ENCODE results near the gene EMCN. TPM values are rescaled to one million over a fixed set of nuclear protein-coding genes. Genes with fewer than 3 reads are reported as not detected.
"Not testable (repeated sequence)": the region's sequence is repeated elsewhere in the genome, so short reads cannot be mapped to it uniquely, and the experiment has no call there.

EMCN gene
- total RNA-seq, 1 donor from 2014 or later, result 8.7 TPM

DNA sequence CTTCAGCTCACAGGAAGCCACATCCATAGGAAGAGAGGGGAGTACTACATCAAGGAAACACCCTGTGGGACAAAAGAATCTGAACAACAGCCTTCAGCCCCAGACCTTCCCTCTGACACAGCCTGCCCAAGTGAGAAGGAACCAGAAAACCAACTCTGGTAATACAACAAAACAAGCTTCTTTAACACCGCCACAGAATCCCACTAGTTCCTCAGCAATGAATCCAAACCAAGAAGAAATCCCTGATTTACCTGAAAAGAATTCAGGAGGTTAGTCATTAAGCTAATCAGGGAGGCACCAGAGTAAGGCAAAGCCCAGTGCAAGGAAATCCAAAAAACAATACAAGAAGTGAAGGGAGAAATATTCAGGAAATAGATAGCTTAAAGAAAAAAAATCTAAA lies 137.4 kb downstream of the EMCN start:
- DNase-seq (ENCODE audit: low spot score), result not testable (repeated sequence)

DNA sequence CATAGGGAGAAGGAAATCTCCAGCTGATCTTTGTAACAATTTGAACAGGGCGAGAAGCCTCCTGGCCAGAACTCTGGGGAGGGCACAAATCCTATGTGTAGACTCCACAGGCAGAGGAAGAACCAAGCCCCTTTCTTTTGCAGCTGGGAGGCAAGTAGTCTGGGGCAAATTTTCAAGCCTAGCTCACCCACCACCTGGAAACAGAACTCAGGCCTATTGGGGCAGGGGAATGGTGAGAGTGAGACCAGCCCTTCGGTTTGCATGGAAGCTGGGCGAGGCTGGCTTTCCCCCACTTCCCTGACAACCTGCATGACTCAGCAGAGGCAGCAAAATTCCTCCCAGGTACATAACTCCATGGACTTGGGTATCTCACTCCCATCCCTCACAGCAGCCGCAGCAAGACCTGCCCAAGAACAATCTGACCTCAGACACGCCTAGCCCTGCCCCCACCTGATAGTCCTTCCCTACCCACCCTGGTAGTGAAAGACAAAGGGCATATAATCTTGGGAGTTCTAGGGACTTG lies 138.2 kb downstream of the EMCN start:
- no peak for DNase-seq (ENCODE audit: low spot score)

DNA sequence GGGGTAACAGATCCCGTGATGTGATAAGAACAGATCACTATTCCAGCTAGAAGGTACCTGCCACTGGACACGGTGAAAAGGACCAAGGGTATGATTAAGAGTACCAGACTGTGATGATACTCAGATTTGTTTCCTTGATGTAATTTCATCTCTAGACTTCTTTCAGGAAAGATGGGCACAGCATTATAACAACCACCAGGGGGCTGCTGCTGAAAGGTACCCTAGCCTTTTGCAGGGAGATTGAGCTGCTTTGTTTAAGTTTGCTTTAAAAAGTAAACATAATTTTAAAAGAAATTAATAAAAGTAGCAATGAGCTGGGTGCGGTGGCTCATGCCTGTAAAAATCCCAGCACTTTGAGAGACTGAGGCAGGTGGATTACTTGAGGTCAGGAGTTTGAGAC lies 145.4 kb downstream of the EMCN start:
- DNase-seq (ENCODE audit: low spot score), result no peak

DNA sequence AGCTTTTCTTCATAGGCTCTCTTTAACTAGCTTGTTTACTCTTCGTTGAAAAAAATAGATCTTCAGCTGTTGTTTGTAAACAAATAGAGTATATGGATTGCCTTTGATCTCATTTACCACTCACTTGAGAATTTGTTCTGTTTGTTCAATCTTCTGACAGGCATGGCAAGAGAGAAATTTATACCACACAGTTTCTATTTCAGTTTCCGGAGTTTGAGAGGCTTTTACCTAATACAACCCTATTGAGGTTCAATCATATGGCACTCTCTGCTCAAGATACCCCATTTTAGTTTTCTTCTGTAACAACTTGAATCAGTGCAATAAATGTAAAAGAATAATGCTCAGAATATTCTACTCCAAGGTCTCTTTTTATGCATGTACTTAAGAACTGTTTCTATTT lies 148.0 kb downstream of the EMCN start:
- no peak for DNase-seq (ENCODE audit: low spot score)

DNA sequence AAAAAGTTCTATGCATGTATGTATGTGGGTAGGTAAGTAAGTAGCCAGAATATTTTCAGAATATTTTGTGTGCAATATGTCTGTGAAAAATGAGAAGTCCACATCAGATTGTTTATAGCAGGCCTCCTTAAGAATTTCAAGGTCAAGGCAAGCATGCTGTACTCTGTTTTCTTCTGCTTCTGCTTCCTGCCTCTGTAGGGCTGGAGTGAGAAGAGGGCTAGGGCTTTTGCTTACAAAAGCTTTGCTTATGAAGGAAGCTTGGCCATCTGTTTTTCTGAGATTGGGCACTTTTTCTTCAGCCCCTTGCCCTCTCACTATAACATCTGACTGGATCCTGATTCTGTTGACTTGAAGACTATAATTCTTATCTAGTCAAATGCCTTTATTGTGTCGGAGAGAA lies 150.4 kb downstream of the EMCN start:
- peak; percentile 1 for DNase-seq (ENCODE audit: low spot score)

DNA sequence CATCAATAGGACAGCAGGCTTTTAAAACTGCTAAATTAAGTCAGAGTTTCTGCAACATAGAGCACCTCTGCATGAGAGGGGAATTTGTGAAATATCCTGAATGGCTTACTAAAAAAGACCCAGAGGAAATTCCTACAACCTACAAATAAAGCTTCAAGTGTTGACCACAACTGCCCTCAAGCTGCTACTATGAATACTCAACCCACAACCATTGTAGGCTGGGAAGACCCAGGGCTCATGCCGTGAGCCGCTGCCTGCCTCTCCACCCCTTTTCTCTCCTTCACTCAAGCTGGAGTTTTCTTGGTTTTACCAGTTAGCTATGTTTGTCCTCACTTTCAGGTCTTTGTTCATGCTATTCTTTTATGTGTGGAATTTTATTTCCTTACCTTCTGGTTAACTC lies 151.6 kb downstream of the EMCN start:
- DNase-seq (ENCODE audit: low spot score), result no peak

DNA sequence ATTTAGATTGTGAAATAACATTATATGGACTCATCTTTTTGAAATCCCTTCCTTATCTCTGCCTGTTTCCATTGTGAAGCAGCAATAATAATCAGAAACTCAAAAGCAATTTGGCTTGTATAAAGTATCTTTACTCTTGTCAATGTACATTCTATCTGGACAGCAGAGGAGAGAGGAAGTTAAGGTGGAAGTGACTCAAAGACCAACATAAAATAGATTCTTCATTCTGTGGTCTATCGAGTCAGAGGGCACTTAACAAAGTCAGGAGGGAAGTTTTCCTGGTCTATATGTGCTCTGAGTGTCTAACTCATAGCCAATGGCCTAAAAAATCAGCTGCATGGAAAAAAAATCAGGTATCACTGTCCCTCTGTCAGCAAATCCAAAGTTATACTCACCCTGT lies 155.5 kb downstream of the EMCN start:
- no peak for DNase-seq (ENCODE audit: low spot score)

DNA sequence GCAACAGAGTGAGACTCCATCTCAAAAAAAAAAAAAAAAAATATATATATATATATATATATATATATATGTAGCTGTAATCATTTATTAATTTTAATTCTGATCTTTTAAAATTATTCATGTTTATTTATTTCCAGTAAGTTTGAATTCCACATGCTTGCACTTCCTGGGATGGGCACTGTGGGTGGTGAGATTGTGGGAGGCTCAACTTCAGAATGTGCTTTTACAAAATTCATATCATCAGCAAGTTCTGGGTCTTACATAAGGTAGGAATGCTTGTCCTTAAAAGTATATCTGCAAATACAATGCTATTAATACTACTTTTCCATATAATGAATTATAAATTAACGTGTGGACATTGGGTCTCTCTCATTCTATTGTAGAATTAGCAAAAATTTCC lies 156.5 kb downstream of the EMCN start:
- no peak for DNase-seq (ENCODE audit: low spot score)

DNA sequence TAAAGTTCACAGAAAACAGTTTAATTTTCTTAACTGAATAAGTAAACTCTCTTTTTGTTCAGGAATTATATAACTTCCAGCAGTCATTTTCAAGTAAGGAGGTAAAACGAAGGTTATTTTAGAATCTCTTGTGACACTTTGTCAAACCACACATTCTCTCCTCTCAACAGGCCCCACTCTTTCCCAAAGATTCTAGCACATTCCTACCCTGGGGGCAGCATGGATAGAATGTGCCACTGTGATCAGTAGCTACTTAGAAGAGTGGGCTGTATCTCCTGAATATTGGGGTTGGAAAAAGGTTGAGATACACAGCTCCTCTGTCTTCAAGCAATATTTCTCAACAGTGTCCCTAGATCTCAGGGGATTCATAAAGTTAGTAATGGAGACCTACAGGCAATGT lies 157.6 kb downstream of the EMCN start:
- DNase-seq (ENCODE audit: low spot score), result no peak

DNA sequence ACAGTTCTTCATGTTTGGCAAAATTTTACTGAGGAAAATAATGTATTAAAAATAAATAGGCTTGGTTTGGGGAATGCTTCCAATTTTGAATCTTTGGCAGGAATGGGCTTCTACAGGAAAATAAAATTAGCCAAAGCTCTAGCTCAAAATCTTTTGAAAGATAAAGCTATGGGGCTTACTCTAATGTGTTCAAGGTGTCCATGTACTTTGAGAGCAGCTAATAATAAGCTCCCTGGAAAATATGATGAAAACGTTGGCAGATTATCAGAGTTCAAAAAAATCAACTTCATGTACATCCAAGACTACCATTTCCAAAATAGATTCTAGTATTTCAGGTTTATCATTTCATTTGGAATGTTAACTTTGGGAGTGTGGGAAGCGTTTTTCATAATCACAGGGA lies 158.4 kb downstream of the EMCN start:
- DNase-seq (ENCODE audit: low spot score), result no peak

DNA sequence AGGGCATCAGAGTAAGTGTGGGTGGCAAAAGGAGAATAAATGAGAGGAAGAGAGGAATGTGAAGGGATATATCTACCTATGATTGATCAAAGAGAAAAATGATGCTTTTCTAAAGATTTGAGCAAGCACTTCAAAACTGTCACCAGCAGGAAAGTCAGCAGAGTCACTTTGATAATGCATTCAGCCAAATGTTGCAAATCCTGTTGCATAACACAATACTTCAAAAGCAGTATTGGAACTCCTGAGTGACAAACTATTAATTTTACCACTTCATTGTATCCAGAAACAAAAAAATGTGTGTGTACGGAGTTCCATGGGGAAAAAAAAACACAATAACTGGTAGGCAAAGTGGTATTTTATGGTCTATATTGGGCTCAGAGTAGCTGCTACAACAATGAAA lies 160.3 kb downstream of the EMCN start:
- no peak for DNase-seq (ENCODE audit: low spot score)

DNA sequence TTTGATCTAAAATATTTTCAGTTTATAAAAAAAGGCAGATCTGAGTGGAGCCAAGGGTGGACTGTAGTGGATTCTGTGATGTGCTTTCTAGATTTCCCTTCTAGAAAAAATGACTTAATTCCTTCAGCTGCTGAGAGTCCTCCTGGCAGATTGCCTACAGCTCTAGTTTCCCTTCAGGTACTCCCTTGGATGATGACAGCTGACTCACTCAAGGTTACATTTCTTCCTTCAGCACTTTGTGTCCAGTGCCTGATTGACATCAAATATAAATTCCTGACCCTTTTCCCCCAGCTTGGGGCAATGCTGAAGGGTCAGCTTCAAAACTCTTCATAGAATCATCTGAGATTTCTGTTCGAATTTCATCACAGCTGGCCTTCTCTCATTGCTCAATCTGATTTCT lies 161.7 kb downstream of the EMCN start:
- DNase-seq (ENCODE audit: low spot score), result no peak

DNA sequence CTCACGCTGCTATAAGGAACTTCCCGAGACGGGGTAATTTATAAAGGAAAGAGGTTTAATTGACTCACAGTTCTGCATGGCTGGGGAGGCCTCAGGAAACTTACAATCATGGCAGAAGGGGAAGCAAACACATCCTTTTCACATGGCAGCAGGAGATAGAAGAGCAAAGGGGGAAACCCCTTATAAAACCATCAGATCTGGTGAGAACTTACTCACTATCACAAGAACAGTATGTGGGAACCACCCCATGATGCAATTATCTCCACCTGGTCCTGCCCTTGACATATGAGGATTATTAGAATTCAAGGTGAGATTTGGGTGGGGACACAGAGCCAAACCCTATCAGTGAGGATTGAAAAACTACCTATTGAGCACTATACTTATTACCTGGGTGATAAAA lies 165.5 kb downstream of the EMCN start:
- DNase-seq (ENCODE audit: low spot score), result not testable (repeated sequence)

DNA sequence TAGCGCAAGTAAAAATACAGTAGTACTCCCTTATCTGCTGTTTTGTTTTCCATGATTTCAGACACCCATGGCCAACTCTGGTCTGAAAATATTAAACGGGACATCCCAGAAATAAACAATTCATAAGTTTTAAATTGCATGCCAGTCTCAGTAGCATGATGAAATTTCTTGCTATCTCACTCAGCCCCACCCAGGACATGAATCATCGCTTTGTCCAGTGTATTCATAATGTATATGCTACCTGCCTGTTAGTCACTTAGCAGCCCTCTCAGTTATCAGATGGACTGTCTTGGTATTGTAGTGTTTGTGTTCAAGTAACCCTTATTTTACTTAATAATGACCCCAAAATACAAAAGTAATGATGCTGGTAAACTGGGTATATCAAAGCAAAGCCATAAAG lies 169.3 kb downstream of the EMCN start:
- peak; percentile 3 for DNase-seq (ENCODE audit: low spot score)

DNA sequence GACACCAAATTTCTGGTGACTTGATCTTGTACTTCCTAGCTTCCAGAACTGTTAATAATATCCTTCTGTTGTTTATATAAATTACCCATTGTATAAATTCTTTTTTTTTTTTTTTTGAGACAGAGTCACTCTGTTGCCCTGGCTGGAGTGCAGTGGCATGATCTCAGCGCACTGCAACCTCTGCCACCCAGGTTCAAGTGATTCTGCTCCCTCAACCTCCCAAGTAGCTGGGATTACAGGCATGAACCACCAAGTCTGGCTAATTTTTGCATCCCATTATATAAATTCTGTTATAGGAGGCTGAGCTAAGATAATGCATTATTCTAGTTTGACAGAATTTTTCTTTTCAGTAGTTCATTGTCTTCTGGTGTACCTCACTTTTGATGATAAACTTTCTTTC lies 170.6 kb downstream of the EMCN start:
- DNase-seq (ENCODE audit: low spot score), result no peak

DNA sequence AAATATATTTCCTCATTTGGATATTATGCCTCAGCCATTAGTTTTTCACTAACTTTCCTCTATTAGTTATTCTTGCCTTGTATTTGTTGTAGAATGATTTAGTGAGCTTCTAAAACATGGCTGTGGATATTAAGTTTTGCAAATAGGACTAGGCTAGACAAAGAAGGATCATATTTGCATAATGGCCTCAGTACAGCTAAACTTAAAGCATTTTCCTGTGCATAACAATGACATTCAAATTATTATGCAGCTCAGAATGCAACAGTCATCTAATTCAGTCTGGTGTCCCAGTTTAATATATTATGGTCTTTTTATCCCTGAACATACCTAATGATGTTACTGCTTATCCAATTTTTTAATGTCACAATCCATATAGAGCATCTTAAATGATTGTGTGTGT lies 172.2 kb downstream of the EMCN start:
- DNase-seq (ENCODE audit: low spot score), result no peak

Data from umbilical cord (tissue), 2 donors.